ENCODE results near the gene CDH16. TPM values are rescaled to one million over a fixed set of nuclear protein-coding genes. Genes with fewer than 3 reads are reported as not detected.

Gene CDH16
- total and polyA plus RNA-seq, 2 of the 13 experiments (the other 11 are each of a cell fraction or from before 2014, with no cell fraction given), result 2.7 to 3.9 TPM

GRCh38 chr16:66947302-66948065, 28.8 kb upstream of the CDH16 start (continued):
- no peak for TF ChIP-seq ZNF549 (CRISPR knock-in tag; IDR thresholded peaks at IDR 0.05)
- peak; percentile 44 for TF ChIP-seq FOXA3 (CRISPR knock-in tag; IDR thresholded peaks at IDR 0.05)
- 0 out of 2 replicates have a peak, but pooled peaks have one; percentile 52 for TF ChIP-seq RCOR2 (CRISPR knock-in tag; IDR thresholded peaks at IDR 0.05)
- peak; percentile 58; the same call in 1 of the 2 replicates for TF ChIP-seq ZMYM2 (CRISPR knock-in tag; IDR thresholded peaks at IDR 0.05)
- 0 out of 2 replicates have a peak, but pooled peaks have one; percentile 5 for TF ChIP-seq CREM (IDR thresholded peaks at IDR 0.05)
- no peak for TF ChIP-seq CREM (CRISPR knock-in tag; IDR thresholded peaks at IDR 0.05)
- 0 out of 2 replicates have a peak, but pooled peaks have one; percentile 46 for TF ChIP-seq HMG20B (CRISPR knock-in tag; conservative IDR thresholded peaks at IDR 0.05)
- peak; percentile 36; the same call in 1 of the 2 replicates for TF ChIP-seq FOXK1 (CRISPR knock-in tag; IDR thresholded peaks at IDR 0.05; ENCODE audit: borderline replicate concordance, low read depth)
- peak; percentile 9 for TF ChIP-seq SKI (IDR thresholded peaks at IDR 0.05; ENCODE audit: partially characterized antibody)
- TF ChIP-seq HDAC2 (CRISPR knock-in tag; IDR thresholded peaks at IDR 0.05), result peak; percentile 49; the same call in 1 of the 2 replicates
- TF ChIP-seq POLR2A (IDR thresholded peaks at IDR 0.05; ENCODE audit: insufficient read depth in 1 of 2, low read depth in 2 of 2, low read length in 2 of 2), result peak in 1 of 2 experiments; percentile 49; a peak in 1 of 4 replicates
- TF ChIP-seq ZFP36 (IDR thresholded peaks at IDR 0.05; ENCODE audit: borderline replicate concordance, low read depth, low read length, partially characterized antibody), result peak; percentile 4
- no peak for TF ChIP-seq LCORL (IDR thresholded peaks at IDR 0.05)
- TF ChIP-seq LCORL (CRISPR knock-in tag; IDR thresholded peaks at IDR 0.05), result peak; percentile 40; the same call in 1 of the 2 replicates
- 0 out of 2 replicates have a peak, but pooled peaks have one; percentile 58 for TF ChIP-seq SIN3A (IDR thresholded peaks at IDR 0.05; ENCODE audit: borderline replicate concordance, low read depth, low read length)
- TF ChIP-seq, protein P1, sequence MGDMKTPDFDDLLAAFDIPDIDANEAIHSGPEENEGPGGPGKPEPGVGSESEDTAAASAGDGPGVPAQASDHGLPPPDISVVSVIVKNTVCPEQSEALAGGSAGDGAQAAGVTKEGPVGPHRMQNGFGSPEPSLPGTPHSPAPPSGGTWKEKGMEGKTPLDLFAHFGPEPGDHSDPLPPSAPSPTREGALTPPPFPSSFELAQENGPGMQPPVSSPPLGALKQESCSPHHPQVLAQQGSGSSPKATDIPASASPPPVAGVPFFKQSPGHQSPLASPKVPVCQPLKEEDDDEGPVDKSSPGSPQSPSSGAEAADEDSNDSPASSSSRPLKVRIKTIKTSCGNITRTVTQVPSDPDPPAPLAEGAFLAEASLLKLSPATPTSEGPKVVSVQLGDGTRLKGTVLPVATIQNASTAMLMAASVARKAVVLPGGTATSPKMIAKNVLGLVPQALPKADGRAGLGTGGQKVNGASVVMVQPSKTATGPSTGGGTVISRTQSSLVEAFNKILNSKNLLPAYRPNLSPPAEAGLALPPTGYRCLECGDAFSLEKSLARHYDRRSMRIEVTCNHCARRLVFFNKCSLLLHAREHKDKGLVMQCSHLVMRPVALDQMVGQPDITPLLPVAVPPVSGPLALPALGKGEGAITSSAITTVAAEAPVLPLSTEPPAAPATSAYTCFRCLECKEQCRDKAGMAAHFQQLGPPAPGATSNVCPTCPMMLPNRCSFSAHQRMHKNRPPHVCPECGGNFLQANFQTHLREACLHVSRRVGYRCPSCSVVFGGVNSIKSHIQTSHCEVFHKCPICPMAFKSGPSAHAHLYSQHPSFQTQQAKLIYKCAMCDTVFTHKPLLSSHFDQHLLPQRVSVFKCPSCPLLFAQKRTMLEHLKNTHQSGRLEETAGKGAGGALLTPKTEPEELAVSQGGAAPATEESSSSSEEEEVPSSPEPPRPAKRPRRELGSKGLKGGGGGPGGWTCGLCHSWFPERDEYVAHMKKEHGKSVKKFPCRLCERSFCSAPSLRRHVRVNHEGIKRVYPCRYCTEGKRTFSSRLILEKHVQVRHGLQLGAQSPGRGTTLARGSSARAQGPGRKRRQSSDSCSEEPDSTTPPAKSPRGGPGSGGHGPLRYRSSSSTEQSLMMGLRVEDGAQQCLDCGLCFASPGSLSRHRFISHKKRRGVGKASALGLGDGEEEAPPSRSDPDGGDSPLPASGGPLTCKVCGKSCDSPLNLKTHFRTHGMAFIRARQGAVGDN (CRISPR knock-in tag; IDR thresholded peaks at IDR 0.05), result 0 out of 2 replicates have a peak, but pooled peaks have one; percentile 11
- TF ChIP-seq MATR3 (CRISPR knock-in tag; IDR thresholded peaks at IDR 0.05), result no peak
- TF ChIP-seq, protein P2, sequence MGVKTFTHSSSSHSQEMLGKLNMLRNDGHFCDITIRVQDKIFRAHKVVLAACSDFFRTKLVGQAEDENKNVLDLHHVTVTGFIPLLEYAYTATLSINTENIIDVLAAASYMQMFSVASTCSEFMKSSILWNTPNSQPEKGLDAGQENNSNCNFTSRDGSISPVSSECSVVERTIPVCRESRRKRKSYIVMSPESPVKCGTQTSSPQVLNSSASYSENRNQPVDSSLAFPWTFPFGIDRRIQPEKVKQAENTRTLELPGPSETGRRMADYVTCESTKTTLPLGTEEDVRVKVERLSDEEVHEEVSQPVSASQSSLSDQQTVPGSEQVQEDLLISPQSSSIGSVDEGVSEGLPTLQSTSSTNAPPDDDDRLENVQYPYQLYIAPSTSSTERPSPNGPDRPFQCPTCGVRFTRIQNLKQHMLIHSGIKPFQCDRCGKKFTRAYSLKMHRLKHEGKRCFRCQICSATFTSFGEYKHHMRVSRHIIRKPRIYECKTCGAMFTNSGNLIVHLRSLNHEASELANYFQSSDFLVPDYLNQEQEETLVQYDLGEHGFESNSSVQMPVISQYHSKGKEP (CRISPR knock-in tag; IDR thresholded peaks at IDR 0.05), result no peak
- TF ChIP-seq ERF (CRISPR knock-in tag; IDR thresholded peaks at IDR 0.05), result peak; percentile 49; the same call in 1 of the 2 replicates
- TF ChIP-seq MIXL1 (CRISPR knock-in tag; IDR thresholded peaks at IDR 0.05), result peak; percentile 83
- TF ChIP-seq YEATS2 (CRISPR knock-in tag; IDR thresholded peaks at IDR 0.05; ENCODE audit: borderline replicate concordance), result 0 out of 2 replicates have a peak, but pooled peaks have one; percentile 37
- TF ChIP-seq, protein P3, sequence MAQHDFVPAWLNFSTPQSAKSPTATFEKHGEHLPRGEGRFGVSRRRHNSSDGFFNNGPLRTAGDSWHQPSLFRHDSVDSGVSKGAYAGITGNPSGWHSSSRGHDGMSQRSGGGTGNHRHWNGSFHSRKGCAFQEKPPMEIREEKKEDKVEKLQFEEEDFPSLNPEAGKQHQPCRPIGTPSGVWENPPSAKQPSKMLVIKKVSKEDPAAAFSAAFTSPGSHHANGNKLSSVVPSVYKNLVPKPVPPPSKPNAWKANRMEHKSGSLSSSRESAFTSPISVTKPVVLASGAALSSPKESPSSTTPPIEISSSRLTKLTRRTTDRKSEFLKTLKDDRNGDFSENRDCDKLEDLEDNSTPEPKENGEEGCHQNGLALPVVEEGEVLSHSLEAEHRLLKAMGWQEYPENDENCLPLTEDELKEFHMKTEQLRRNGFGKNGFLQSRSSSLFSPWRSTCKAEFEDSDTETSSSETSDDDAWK (CRISPR knock-in tag; IDR thresholded peaks at IDR 0.05), result no peak
- peak; percentile 100 for TF ChIP-seq ZKSCAN8 (CRISPR knock-in tag; IDR thresholded peaks at IDR 0.05; ENCODE audit: borderline replicate concordance)

All from HepG2 (cell line).